ENCODE measurements around the gene SASH1. TPM values are rescaled to one million over a fixed set of nuclear protein-coding genes. Genes with fewer than 3 reads are reported as not detected.

Gene SASH1
- polyA plus RNA-seq, 1 donor from 2014 or later: 7.0 TPM

GRCh38 chr6:148518511-148519156, 176.0 kb downstream of the SASH1 start:
- H3K9ac ChIP-seq (ENCODE audit: low read length): no peak overlapping the region
- no peak overlapping the region for H3K4me3 ChIP-seq (ENCODE audit: low read length)
- no peak for TF ChIP-seq POLR2AphosphoS5 (IDR thresholded peaks at IDR 0.05)
- TF ChIP-seq RAD21 (conservative IDR thresholded peaks at IDR 0.05): no peak
- TF ChIP-seq EP300 (conservative IDR thresholded peaks at IDR 0.05; ENCODE audit: poor library complexity, severe bottlenecking): no peak
- TF ChIP-seq, protein P1, sequence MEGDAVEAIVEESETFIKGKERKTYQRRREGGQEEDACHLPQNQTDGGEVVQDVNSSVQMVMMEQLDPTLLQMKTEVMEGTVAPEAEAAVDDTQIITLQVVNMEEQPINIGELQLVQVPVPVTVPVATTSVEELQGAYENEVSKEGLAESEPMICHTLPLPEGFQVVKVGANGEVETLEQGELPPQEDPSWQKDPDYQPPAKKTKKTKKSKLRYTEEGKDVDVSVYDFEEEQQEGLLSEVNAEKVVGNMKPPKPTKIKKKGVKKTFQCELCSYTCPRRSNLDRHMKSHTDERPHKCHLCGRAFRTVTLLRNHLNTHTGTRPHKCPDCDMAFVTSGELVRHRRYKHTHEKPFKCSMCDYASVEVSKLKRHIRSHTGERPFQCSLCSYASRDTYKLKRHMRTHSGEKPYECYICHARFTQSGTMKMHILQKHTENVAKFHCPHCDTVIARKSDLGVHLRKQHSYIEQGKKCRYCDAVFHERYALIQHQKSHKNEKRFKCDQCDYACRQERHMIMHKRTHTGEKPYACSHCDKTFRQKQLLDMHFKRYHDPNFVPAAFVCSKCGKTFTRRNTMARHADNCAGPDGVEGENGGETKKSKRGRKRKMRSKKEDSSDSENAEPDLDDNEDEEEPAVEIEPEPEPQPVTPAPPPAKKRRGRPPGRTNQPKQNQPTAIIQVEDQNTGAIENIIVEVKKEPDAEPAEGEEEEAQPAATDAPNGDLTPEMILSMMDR (IDR thresholded peaks at IDR 0.05; ENCODE audit: poor library complexity, severe bottlenecking): no peak
- TF ChIP-seq, protein P2, sequence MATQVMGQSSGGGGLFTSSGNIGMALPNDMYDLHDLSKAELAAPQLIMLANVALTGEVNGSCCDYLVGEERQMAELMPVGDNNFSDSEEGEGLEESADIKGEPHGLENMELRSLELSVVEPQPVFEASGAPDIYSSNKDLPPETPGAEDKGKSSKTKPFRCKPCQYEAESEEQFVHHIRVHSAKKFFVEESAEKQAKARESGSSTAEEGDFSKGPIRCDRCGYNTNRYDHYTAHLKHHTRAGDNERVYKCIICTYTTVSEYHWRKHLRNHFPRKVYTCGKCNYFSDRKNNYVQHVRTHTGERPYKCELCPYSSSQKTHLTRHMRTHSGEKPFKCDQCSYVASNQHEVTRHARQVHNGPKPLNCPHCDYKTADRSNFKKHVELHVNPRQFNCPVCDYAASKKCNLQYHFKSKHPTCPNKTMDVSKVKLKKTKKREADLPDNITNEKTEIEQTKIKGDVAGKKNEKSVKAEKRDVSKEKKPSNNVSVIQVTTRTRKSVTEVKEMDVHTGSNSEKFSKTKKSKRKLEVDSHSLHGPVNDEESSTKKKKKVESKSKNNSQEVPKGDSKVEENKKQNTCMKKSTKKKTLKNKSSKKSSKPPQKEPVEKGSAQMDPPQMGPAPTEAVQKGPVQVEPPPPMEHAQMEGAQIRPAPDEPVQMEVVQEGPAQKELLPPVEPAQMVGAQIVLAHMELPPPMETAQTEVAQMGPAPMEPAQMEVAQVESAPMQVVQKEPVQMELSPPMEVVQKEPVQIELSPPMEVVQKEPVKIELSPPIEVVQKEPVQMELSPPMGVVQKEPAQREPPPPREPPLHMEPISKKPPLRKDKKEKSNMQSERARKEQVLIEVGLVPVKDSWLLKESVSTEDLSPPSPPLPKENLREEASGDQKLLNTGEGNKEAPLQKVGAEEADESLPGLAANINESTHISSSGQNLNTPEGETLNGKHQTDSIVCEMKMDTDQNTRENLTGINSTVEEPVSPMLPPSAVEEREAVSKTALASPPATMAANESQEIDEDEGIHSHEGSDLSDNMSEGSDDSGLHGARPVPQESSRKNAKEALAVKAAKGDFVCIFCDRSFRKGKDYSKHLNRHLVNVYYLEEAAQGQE (IDR thresholded peaks at IDR 0.05; ENCODE audit: borderline replicate concordance): no peak
- no peak for TF ChIP-seq SMC3 (conservative IDR thresholded peaks at IDR 0.05; ENCODE audit: poor library complexity)
- no peak for TF ChIP-seq MXI1 (conservative IDR thresholded peaks at IDR 0.05; ENCODE audit: poor library complexity, severe bottlenecking)
- no peak for TF ChIP-seq EZH2 (IDR thresholded peaks at IDR 0.05; ENCODE audit: borderline replicate concordance, insufficient read depth, low read length, poor library complexity, severe bottlenecking)
- no peak for TF ChIP-seq TAF1 (IDR thresholded peaks at IDR 0.05; ENCODE audit: low read depth)
- H3K4me2 ChIP-seq (ENCODE audit: low read length): no peak overlapping the region
- no peaks in the 10 kb centered on the region for H3K36me3 ChIP-seq (ENCODE audit: insufficient read depth, low read length)
- H3K27ac ChIP-seq (ENCODE audit: low read length): no peak overlapping the region
- H3K9me3 ChIP-seq (ENCODE audit: low read length): peaks cover 5% of the 10 kb centered on the region
- no peaks in the 10 kb centered on the region for H3F3A ChIP-seq (ENCODE audit: insufficient read depth, low read length, poor library complexity, severe bottlenecking)
- no peaks in the 10 kb centered on the region for H3K27me3 ChIP-seq (ENCODE audit: insufficient read depth, low read depth, low read length)
- no peaks in the 10 kb centered on the region for H4K20me1 ChIP-seq (ENCODE audit: insufficient read depth)
- no peak overlapping the region for H2AFZ ChIP-seq (ENCODE audit: low read depth, low read length)
- no peaks in the 10 kb centered on the region for H3K79me2 ChIP-seq (replicated peaks; ENCODE audit: insufficient read depth, low read length)
- H3K9me2 ChIP-seq (ENCODE audit: insufficient read depth, low read length): no peaks in the 10 kb centered on the region

- Histone ChIP-seq H3F3A (ENCODE audit: insufficient read depth, low read length, poor library complexity, severe bottlenecking) (no peaks in the 10 kb centered on the region), H3K4me2 (ENCODE audit: low read length) (no peak overlapping the region), H3K9ac (ENCODE audit: low read length) (no peak overlapping the region), H3K27ac (ENCODE audit: low read length) (no peak overlapping the region), H3K27me3 (ENCODE audit: insufficient read depth, low read depth, low read length) (no peaks in the 10 kb centered on the region), H3K9me2 (ENCODE audit: insufficient read depth, low read length) (no peaks in the 10 kb centered on the region), H3K36me3 (ENCODE audit: insufficient read depth, low read length) (no peaks in the 10 kb centered on the region), H3K4me3 (ENCODE audit: low read length) (no peak overlapping the region), H3K79me2 (replicated peaks; ENCODE audit: insufficient read depth, low read length) (no peaks in the 10 kb centered on the region), H4K20me1 (ENCODE audit: insufficient read depth) (no peaks in the 10 kb centered on the region), H2AFZ (ENCODE audit: low read depth, low read length) (no peak overlapping the region), H3K9me3 (ENCODE audit: low read length) (peaks cover 5% of the 10 kb centered on the region)
- no peak for TF ChIP-seq RAD21 (conservative IDR thresholded peaks at IDR 0.05)
- TF ChIP-seq SMC3 (conservative IDR thresholded peaks at IDR 0.05; ENCODE audit: poor library complexity): no peak
- no peak for TF ChIP-seq TAF1 (IDR thresholded peaks at IDR 0.05; ENCODE audit: low read depth)
- TF ChIP-seq POLR2AphosphoS5 (IDR thresholded peaks at IDR 0.05): no peak
- TF ChIP-seq EZH2 (IDR thresholded peaks at IDR 0.05; ENCODE audit: borderline replicate concordance, insufficient read depth, low read length, poor library complexity, severe bottlenecking): no peak
- TF ChIP-seq, protein P2 (IDR thresholded peaks at IDR 0.05; ENCODE audit: borderline replicate concordance): no peak
- no peak for TF ChIP-seq EP300 (conservative IDR thresholded peaks at IDR 0.05; ENCODE audit: poor library complexity, severe bottlenecking)
- TF ChIP-seq, protein P1 (IDR thresholded peaks at IDR 0.05; ENCODE audit: poor library complexity, severe bottlenecking): no peak
These were observed 177.6 kb downstream of the SASH1 start for GRCh38 chr6:148520109-148520841.

Data from neural cell (in vitro differentiated cells).